AG04449 (cell line): ENCODE measurements around the gene MIPEP.

Experiments
- CTCF ChIA-PET: fragments of 350-600 bp; formaldehyde crosslinking; extraction: SDS; loops from one replicate; lab custom pipeline; 2021; ENCODE audit warnings: antibody characterized with exemption; lab: Yijun Ruan, JAX
- POLR2A ChIA-PET: fragments of 400-600, 350-600 bp; formaldehyde crosslinking; extraction: SDS; loops from one replicate; lab custom pipeline; 2020; ENCODE audit warnings: antibody characterized with exemption, inconsistent platforms; lab: Yijun Ruan, JAX
- DNase-seq: peaks from one replicate; pipeline ENCODE4 v3.0.0-alpha.2; 2010; ENCODE audit warnings: low read depth, low spot score
- H3K4me3 ChIP-seq: 2 replicates; pipeline ENCODE4 v1.5.1; 2011; ENCODE audit warnings: low read depth, mild to moderate bottlenecking, control low read depth, low read length
- TF ChIP-seq, protein P1 (sequence below): IDR thresholded peaks from one replicate; pipeline ENCODE4 v1.5.1; 2011; ENCODE audit warnings: mild to moderate bottlenecking, moderate library complexity, low read length, control low read depth, inconsistent platforms; ENCODE audit not compliant: insufficient read depth; ENCODE audit errors: missing control alignments

Gene MIPEP

GRCh38 chr13:23740002-23740401 is 149.2 kb downstream of the MIPEP start:
- ChIA-PET CTCF (interaction anchor here (1.5 kb wide), 1 partner anchor 25 kb away, joined by 3 read pairs; no protein-coding TSS in a partner anchor), POLR2A (no interaction called here)
- TF ChIP-seq, protein P1, sequence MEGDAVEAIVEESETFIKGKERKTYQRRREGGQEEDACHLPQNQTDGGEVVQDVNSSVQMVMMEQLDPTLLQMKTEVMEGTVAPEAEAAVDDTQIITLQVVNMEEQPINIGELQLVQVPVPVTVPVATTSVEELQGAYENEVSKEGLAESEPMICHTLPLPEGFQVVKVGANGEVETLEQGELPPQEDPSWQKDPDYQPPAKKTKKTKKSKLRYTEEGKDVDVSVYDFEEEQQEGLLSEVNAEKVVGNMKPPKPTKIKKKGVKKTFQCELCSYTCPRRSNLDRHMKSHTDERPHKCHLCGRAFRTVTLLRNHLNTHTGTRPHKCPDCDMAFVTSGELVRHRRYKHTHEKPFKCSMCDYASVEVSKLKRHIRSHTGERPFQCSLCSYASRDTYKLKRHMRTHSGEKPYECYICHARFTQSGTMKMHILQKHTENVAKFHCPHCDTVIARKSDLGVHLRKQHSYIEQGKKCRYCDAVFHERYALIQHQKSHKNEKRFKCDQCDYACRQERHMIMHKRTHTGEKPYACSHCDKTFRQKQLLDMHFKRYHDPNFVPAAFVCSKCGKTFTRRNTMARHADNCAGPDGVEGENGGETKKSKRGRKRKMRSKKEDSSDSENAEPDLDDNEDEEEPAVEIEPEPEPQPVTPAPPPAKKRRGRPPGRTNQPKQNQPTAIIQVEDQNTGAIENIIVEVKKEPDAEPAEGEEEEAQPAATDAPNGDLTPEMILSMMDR = no peak
- H3K4me3 ChIP-seq = no peak overlapping the region
- no peak for DNase-seq

- no peak overlapping the region for H3K4me3 ChIP-seq
- no peak for DNase-seq
- TF ChIP-seq, protein P1 = no peak
- ChIA-PET POLR2A (no interaction called here), CTCF (interaction anchor here (1.5 kb wide), 1 partner anchor 26 kb away, joined by 3 read pairs; no protein-coding TSS in a partner anchor)
Observed at GRCh38 chr13:23739596-23739995, 149.6 kb downstream of the MIPEP start.

GRCh38 chr13:23736541-23736940 is 152.7 kb downstream of the MIPEP start:
- no peak for DNase-seq
- no peak overlapping the region for H3K4me3 ChIP-seq
- CTCF ChIA-PET = no interaction called here
- TF ChIP-seq, protein P1 = no peak
- POLR2A ChIA-PET = no interaction called here

DNA sequence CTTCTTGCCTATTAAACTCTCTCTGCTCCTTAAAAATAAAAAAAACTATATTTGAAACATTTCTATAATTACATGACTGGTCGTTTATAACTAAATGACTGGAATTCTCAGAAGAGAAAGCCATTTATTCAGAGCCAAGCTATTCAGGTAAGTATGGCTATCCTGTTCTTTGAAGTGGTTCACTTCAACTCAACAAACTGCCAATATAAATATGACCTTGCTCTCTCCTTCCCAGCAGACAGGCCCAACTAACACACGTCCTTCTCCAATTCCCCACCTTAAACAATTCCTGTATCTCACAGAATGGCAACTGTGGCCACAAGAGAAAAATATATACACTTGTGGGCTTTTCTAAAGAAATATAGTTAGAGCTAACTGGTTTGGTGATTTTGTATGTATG is 153.9 kb downstream of the MIPEP start:
- H3K4me3 ChIP-seq = no peak overlapping the region
- no peak for DNase-seq
- TF ChIP-seq, protein P1 = no peak
- ChIA-PET POLR2A (no interaction called here), CTCF (no interaction called here)

DNA sequence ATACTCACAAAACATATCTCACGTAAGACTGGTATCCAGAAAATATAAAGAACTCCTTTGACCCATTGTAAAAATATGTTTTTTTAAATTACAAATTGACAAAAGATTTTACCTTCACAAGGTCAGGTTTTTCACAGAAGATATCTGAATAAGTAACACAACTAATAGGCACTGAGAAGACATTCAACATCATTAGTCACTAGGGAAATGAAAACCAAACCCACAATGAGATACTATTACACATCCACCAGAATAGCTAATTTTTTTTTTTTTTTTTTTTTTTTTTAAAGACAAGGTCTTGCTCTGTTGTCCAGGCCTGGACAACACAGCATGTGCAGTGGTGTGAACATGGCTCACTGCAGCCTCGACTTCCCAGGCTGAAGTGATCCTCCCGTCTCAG is 157.5 kb downstream of the MIPEP start:
- TF ChIP-seq, protein P1 = no peak
- H3K4me3 ChIP-seq = no peak overlapping the region
- no peak for DNase-seq
- POLR2A ChIA-PET = no interaction called here
- CTCF ChIA-PET = no interaction called here

DNA sequence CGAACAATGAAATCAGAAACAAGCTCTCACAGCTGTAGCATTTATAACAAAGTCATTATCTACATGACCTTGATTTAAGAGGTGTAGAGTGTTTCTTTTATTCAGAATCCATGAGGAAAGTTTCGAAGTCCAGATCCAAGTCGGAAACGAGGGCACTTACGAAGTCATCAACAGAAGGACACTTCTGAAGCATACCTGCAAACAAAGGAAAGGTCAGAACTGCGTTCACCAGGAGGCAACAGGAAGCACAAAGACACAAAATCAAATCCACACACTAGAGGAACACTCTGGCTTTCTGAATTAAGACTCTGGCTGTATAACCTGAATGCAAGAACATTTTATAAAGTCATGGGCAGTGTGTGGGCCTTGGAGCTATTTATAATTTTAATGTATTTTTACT is 158.9 kb downstream of the MIPEP start:
- TF ChIP-seq, protein P1 = no peak

More for the DNA sequence above, 158.9 kb downstream of the MIPEP start:
- POLR2A ChIA-PET = no interaction called here
- H3K4me3 ChIP-seq = no peak overlapping the region
- DNase-seq = no peak
- CTCF ChIA-PET = no interaction called here
